Neuronal stem cell (in vitro differentiated cells): Measurements from ENCODE around the gene MARK2.

Source experiments
- DNase-seq: peaks from one replicate; pipeline ENCODE4 v3.0.0-alpha.2; 2013; ENCODE audit warnings: low spot score
- H2AFZ ChIP-seq: one replicate; pipeline ENCODE4 v1.6.1; 2013; ENCODE audit warnings: mild to moderate bottlenecking, low read length, inconsistent platforms
- H2AK5ac ChIP-seq: 2 replicates; pipeline ENCODE4 v1.6.1; 2013; ENCODE audit warnings: low read depth, mild to moderate bottlenecking, inconsistent platforms, low read length, moderate library complexity, mixed read lengths
- H2BK120ac ChIP-seq: 2 replicates; pipeline ENCODE4 v1.6.1; 2013; ENCODE audit warnings: low read depth, mild to moderate bottlenecking, inconsistent platforms, low read length, moderate library complexity, mixed read lengths
- H2BK12ac ChIP-seq: one replicate; pipeline ENCODE4 v1.6.1; 2013; ENCODE audit warnings: low read length, inconsistent platforms
- H2BK15ac ChIP-seq: 2 replicates; pipeline ENCODE4 v1.6.1; 2013; ENCODE audit warnings: mild to moderate bottlenecking, low read length, inconsistent platforms, mixed read lengths
- H2BK5ac ChIP-seq: one replicate; pipeline ENCODE4 v1.6.1; 2013; ENCODE audit warnings: inconsistent platforms, mild to moderate bottlenecking, low read length, moderate library complexity
- H3K14ac ChIP-seq: one replicate; pipeline ENCODE4 v1.6.1; 2013; ENCODE audit warnings: low read length, inconsistent platforms
- H3K18ac ChIP-seq: 2 replicates; pipeline ENCODE4 v1.6.1; 2013; ENCODE audit warnings: low read length, inconsistent platforms
- H3K23ac ChIP-seq: 2 replicates; pipeline ENCODE4 v1.6.1; 2013; ENCODE audit warnings: low read depth, mild to moderate bottlenecking, mixed read lengths, low read length, inconsistent platforms; ENCODE audit not compliant: poor library complexity
- H3K27ac ChIP-seq: replicated peaks from 3 replicates; pipeline ENCODE4 v1.5.1; 2013; ENCODE audit warnings: low read length, inconsistent platforms
- H3K27me3 ChIP-seq, 3 experiments: 2 replicates each; pipeline ENCODE4 v1.6.1; 2013; ENCODE audit warnings: low read length in 3 of 3, mild to moderate bottlenecking in 2 of 3, inconsistent platforms in 1 of 3, low read depth in 1 of 3, mixed read lengths in 1 of 3, moderate library complexity in 1 of 3; ENCODE audit not compliant: control insufficient read depth in 3 of 3, insufficient read depth in 3 of 3
- H3K36me3 ChIP-seq, 2 donors: replicated peaks in 1 of 2; 2 replicates each; pipeline ENCODE4 v1.6.1; 2013; ENCODE audit warnings: low read length in 2 of 2; ENCODE audit not compliant: control insufficient read depth in 2 of 2, insufficient read depth in 2 of 2
- H3K4ac ChIP-seq: 2 replicates; pipeline ENCODE4 v1.6.1; 2013; ENCODE audit warnings: inconsistent platforms, mild to moderate bottlenecking, low read length, moderate library complexity
- H3K4me1 ChIP-seq, 2 donors: 1 replicate in 1 of 2; 2 replicates in 1 of 2; pipeline ENCODE4 v1.6.1; 2013; ENCODE audit warnings: low read length in 2 of 2, low read depth in 1 of 2; ENCODE audit not compliant: control insufficient read depth in 2 of 2, insufficient read depth in 1 of 2
- H3K4me2 ChIP-seq: one replicate; pipeline ENCODE4 v1.6.1; 2013; ENCODE audit warnings: mild to moderate bottlenecking, low read length, inconsistent platforms; ENCODE audit not compliant: insufficient read depth, poor library complexity, severe bottlenecking
- H3K4me3 ChIP-seq, 2 donors: 2 replicates each; pipeline ENCODE4 v1.5.1; 2013; ENCODE audit warnings: low read length in 2 of 2, mild to moderate bottlenecking in 2 of 2, inconsistent platforms in 1 of 2, moderate library complexity in 1 of 2
- H3K79me1 ChIP-seq: one replicate; pipeline ENCODE4 v1.6.1; 2013; ENCODE audit warnings: low read depth, mild to moderate bottlenecking, inconsistent platforms, low read length, moderate library complexity
- H3K9ac ChIP-seq: one replicate; pipeline ENCODE4 v1.6.1; 2013; ENCODE audit warnings: mild to moderate bottlenecking, low read depth, low read length, inconsistent platforms; ENCODE audit not compliant: poor library complexity
- H3K9me3 ChIP-seq, 2 donors: replicated peaks in 1 of 2; 2 replicates each; pipeline versions ENCODE3 to v1.6.1; 2013; ENCODE audit warnings: low read length in 2 of 2, mild to moderate bottlenecking in 2 of 2, inconsistent platforms in 1 of 2, low read depth in 1 of 2, mixed read lengths in 1 of 2, moderate library complexity in 1 of 2; ENCODE audit not compliant: control insufficient read depth in 2 of 2, insufficient read depth in 1 of 2
- H4K8ac ChIP-seq: one replicate; pipeline ENCODE4 v1.6.1; 2013; ENCODE audit warnings: low read depth, mild to moderate bottlenecking, inconsistent platforms, low read length, moderate library complexity
- H4K91ac ChIP-seq: one replicate; pipeline ENCODE4 v1.6.1; 2013; ENCODE audit warnings: low read length, low read depth, mild to moderate bottlenecking, inconsistent platforms; ENCODE audit not compliant: poor library complexity
- WGBS, 2 donors: extraction: QIAGEN DNeasy Blood & Tissue Kit; methylation state at CpG; one replicate each; pipeline ENCODE4 v1.1.7; 2013; ENCODE audit warnings: missing lambda C conversion rate in 2 of 2, mixed read lengths in 1 of 2; ENCODE audit not compliant: insufficient read length in 2 of 2, insufficient replicate concordance in 1 of 2; ENCODE audit errors: extremely low coverage in 2 of 2; 5-methylcytosine and 5-hydroxymethylcytosine counted together

Gene MARK2

DNA sequence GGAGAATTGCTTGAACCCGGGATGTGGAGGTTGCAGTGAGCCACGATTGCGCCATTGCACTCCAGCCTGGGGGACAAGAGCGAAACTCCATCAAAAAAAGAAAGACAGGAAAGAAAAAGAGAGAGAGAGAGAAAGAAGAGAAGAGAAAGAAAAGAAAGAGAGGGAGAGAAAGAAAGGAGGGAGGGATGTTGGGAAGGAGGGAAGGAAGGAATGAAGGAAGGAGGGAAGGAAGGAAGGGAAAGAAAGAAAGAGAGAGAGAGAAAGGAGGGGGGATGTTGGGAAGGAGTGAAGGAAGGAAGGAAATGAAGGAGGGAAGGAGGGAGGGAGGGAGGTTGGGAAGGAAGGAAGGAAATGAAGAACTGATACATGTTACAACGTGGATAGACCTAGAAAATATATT is 38.0 kb upstream of the MARK2 start:
- Histone ChIP-seq H3K27ac (no peak overlapping the region), H3K4me2 (no peak overlapping the region), H3K4me3 (no peak overlapping the region), H3K9me3 (peaks cover 3 to 6% of the 10 kb centered on the region in 2 donors), H2BK15ac (no peak overlapping the region), H3K4ac (no peak overlapping the region), H3K4me1 (peaks cover 0 to 5% of the 10 kb centered on the region in 2 donors), H3K18ac (no peak overlapping the region), H3K79me1 (peaks cover 1% of the 10 kb centered on the region), H2BK12ac (no peak overlapping the region), H4K8ac (no peak overlapping the region), H2AK5ac (no peak overlapping the region), H3K14ac (no peak overlapping the region), H3K23ac (no peak overlapping the region), H2AFZ (no peak overlapping the region), H2BK120ac (no peak overlapping the region), H2BK5ac (no peak overlapping the region), H3K36me3 (no peaks in the 10 kb centered on the region), H4K91ac (no peak overlapping the region), H3K27me3 (peaks cover 0 to 2% (median 0%) of the 10 kb centered on the region in 3 experiments), H3K9ac (no peak overlapping the region)
- WGBS, 2 donors, result no CpG with 5 or more reads among the region's 5 CpGs
- DNase-seq, result no peak

GRCh38 chr11:63802637-63803414 is 36.1 kb upstream of the MARK2 start:
- Histone ChIP-seq H2BK12ac (no peak overlapping the region), H3K4me2 (no peak overlapping the region), H3K4me1 (peaks cover 0 to 5% of the 10 kb centered on the region in 2 donors), H2BK120ac (no peak overlapping the region), H4K91ac (no peak overlapping the region), H3K14ac (no peak overlapping the region), H2BK15ac (no peak overlapping the region), H2AK5ac (no peak overlapping the region), H2AFZ (no peak overlapping the region), H3K27ac (peak overlapping the region; percentile 66), H3K23ac (no peak overlapping the region), H3K36me3 (no peaks in the 10 kb centered on the region), H3K9me3 (no peaks in the 10 kb centered on the region), H3K4me3 (no peak overlapping the region), H3K79me1 (no peaks in the 10 kb centered on the region), H3K4ac (no peak overlapping the region), H3K9ac (no peak overlapping the region), H3K18ac (peak overlapping the region; percentile 4), H2BK5ac (no peak overlapping the region), H4K8ac (no peak overlapping the region), H3K27me3 (peaks cover 0 to 2% (median 0%) of the 10 kb centered on the region in 3 experiments)
- DNase-seq, result peak; percentile 57
- WGBS, 2 donors, result no CpG with 5 or more reads among the region's 10 CpGs

- Histone ChIP-seq H3K36me3 (no peaks in the 10 kb centered on the region), H4K8ac (no peak overlapping the region), H3K9me3 (no peaks in the 10 kb centered on the region), H3K4me1 (peaks cover 0 to 5% of the 10 kb centered on the region in 2 donors), H2AK5ac (no peak overlapping the region), H4K91ac (no peak overlapping the region), H3K9ac (no peak overlapping the region), H3K27ac (peak overlapping the region; percentile 9), H3K4me3 (no peak overlapping the region), H3K18ac (no peak overlapping the region), H3K4me2 (no peak overlapping the region), H3K4ac (no peak overlapping the region), H3K23ac (no peak overlapping the region), H2BK5ac (no peak overlapping the region), H3K14ac (no peak overlapping the region), H2BK120ac (no peak overlapping the region), H3K27me3 (peaks cover 0 to 2% (median 0%) of the 10 kb centered on the region in 3 experiments), H2BK12ac (no peak overlapping the region), H2BK15ac (no peak overlapping the region), H3K79me1 (no peaks in the 10 kb centered on the region), H2AFZ (no peak overlapping the region)
- no CpG with 5 or more reads among the region's 6 CpGs for WGBS, 2 donors
- no peak for DNase-seq
These were observed 34.7 kb upstream of the MARK2 start for GRCh38 chr11:63804259-63804658.

DNA sequence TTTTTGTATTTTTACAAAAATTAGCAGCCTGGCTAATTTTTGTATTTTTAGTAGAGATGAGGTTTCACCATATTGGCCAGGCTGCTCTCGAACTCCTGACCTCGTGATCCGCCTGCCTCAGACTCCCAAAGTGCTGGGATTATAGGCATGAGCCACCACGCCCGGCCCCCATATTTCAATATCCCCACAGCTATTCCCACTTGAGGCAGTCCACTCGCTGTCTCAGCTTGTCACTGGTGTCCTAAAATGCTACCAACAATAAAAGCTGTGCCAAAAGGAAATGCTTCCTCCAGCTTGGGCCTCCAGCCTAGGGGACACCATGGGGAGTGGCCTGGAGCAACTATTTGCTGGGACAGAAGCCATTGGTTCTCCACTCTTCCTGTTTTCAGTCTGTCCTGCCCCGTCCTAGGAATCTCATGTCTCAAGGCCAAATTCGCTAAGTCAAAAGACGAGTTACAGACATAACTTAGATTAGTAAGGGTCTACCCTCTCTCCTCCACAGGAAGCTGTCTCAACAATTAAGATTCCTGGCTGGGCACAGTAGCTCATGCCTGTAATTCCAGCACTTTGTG is 33.0 kb upstream of the MARK2 start:
- H3K18ac ChIP-seq, result no peak overlapping the region
- peaks cover 0 to 2% (median 0%) of the 10 kb centered on the region in 3 experiments for H3K27me3 ChIP-seq
- peaks cover 1% of the 10 kb centered on the region for H3K79me1 ChIP-seq
- H2AFZ ChIP-seq, result no peak overlapping the region
- H3K4me3 ChIP-seq, result no peak overlapping the region
- H2BK5ac ChIP-seq, result no peak overlapping the region
- H3K14ac ChIP-seq, result no peak overlapping the region
- no peak for DNase-seq
- H3K4ac ChIP-seq, result no peak overlapping the region
- no peaks in the 10 kb centered on the region for H3K36me3 ChIP-seq
- H2AK5ac ChIP-seq, result no peak overlapping the region
- H3K9me3 ChIP-seq, result no peaks in the 10 kb centered on the region
- no peak overlapping the region for H3K4me2 ChIP-seq
- H3K27ac ChIP-seq, result no peak overlapping the region
- no peak overlapping the region for H2BK15ac ChIP-seq
- WGBS, 2 donors, result no CpG with 5 or more reads among the region's 9 CpGs
- H3K4me1 ChIP-seq, result peaks cover 0 to 5% of the 10 kb centered on the region in 2 donors
- H4K8ac ChIP-seq, result no peak overlapping the region
- no peak overlapping the region for H3K23ac ChIP-seq
- H2BK120ac ChIP-seq, result no peak overlapping the region
- H4K91ac ChIP-seq, result no peak overlapping the region
- no peak overlapping the region for H3K9ac ChIP-seq
- no peak overlapping the region for H2BK12ac ChIP-seq
